GM23338 (cell line): ENCODE results near the gene C2orf49. TPM values are rescaled to one million over a fixed set of nuclear protein-coding genes. Genes with fewer than 3 reads are reported as not detected.

Experiments
- ATAC-seq: fragments of 200-7000 bp; cut with Tn5 transposase; 3 replicates; pipeline ENCODE4 v1.9.1; 2020
- DNase-seq: peaks from one replicate; pipeline ENCODE4 v3.0.0-alpha.2; 2015; ENCODE audit warnings: low spot score
- H2AFZ ChIP-seq: fragments of 200-600 bp; sonication (generic); 2 replicates; pipeline ENCODE4 v1.8.0; 2016; ENCODE audit warnings: antibody characterized with exemption, mild to moderate bottlenecking, moderate library complexity
- H3F3A ChIP-seq: fragments of 200-600 bp; sonication (generic); replicated peaks from 2 replicates; pipeline ENCODE4 v1.8.0; 2017; ENCODE audit warnings: antibody characterized with exemption, mixed run types, low read depth
- H3K27ac ChIP-seq: fragments of 200-600 bp; sonication (generic); 2 replicates; pipeline ENCODE4 v1.6.1; 2016; ENCODE audit warnings: low read depth
- H3K27me3 ChIP-seq: fragments of 200-600 bp; sonication (generic); 2 replicates; pipeline ENCODE4 v1.8.0; 2016; ENCODE audit warnings: mild to moderate bottlenecking, mixed run types, moderate library complexity; ENCODE audit not compliant: insufficient read depth
- H3K36me3 ChIP-seq: fragments of 200-600 bp; sonication (generic); 2 replicates; pipeline ENCODE4 v1.8.0; 2016; ENCODE audit warnings: mild to moderate bottlenecking; ENCODE audit not compliant: insufficient read depth
- H3K4me1 ChIP-seq: fragments of 200-600 bp; sonication (generic); 2 replicates; pipeline ENCODE4 v1.8.0; 2016; ENCODE audit warnings: mild to moderate bottlenecking, moderate library complexity; ENCODE audit not compliant: insufficient read depth
- H3K4me2 ChIP-seq: fragments of 200-600 bp; sonication (generic); 2 replicates; pipeline ENCODE4 v1.7.1; 2017; ENCODE audit warnings: mixed run types
- H3K4me3 ChIP-seq: fragments of 200-600 bp; sonication (generic); 2 replicates; pipeline ENCODE4 v1.6.1; 2016; ENCODE audit warnings: mixed run types
- H3K79me2 ChIP-seq: fragments of 200-600 bp; sonication (generic); replicated peaks from 2 replicates; pipeline ENCODE4 v1.8.0; 2017; ENCODE audit warnings: mild to moderate bottlenecking; ENCODE audit not compliant: insufficient read depth
- H3K9me2 ChIP-seq: fragments of 200-600 bp; sonication (generic); 2 replicates; pipeline ENCODE4 v1.8.0; 2017; ENCODE audit not compliant: insufficient read depth
- H4K20me1 ChIP-seq: fragments of 200-600 bp; sonication (generic); replicated peaks from 2 replicates; pipeline ENCODE4 v1.8.0; 2017; ENCODE audit warnings: mild to moderate bottlenecking; ENCODE audit not compliant: insufficient read depth
- H3K27ac Mint-ChIP-seq: 2 replicates; pipeline ENCODE4 v1.8.0; 2020; ENCODE audit warnings: inconsistent platforms, mild to moderate bottlenecking, moderate library complexity, mixed read lengths
- H3K27me3 Mint-ChIP-seq: 3 replicates; pipeline ENCODE4 v1.8.0; 2022; ENCODE audit warnings: low read depth, mild to moderate bottlenecking, moderate library complexity, mixed read lengths, inconsistent platforms; ENCODE audit not compliant: insufficient read depth, poor library complexity
- H3K36me3 Mint-ChIP-seq: 3 replicates; pipeline ENCODE4 v1.8.0; 2021; ENCODE audit warnings: low read depth, mild to moderate bottlenecking, inconsistent platforms, moderate library complexity, mixed read lengths
- H3K4me1 Mint-ChIP-seq: 3 replicates; pipeline ENCODE4 v1.8.0; 2020; ENCODE audit warnings: mild to moderate bottlenecking, inconsistent platforms, mixed read lengths
- H3K4me3 Mint-ChIP-seq: 3 replicates; pipeline ENCODE4 v1.8.0; 2021; ENCODE audit warnings: moderate library complexity, mild to moderate bottlenecking, inconsistent platforms, mixed read lengths
- H3K9me3 Mint-ChIP-seq: 3 replicates; pipeline ENCODE4 v1.8.0; 2020; ENCODE audit warnings: moderate library complexity, mild to moderate bottlenecking, inconsistent platforms, mixed read lengths
- CTCF ChIP-seq, 2 experiments: fragments of 200-600 bp in 1 of 2; sonication (generic) in 1 of 2; conservative IDR thresholded peaks; 2 replicates each; pipeline versions ENCODE4 v1.5.1 to v1.6.1; 2016 to 2017; ENCODE audit warnings: antibody characterized with exemption in 2 of 2, low read depth in 2 of 2, mild to moderate bottlenecking in 2 of 2, moderate library complexity in 1 of 2
- EZH2 ChIP-seq: fragments of 200-600 bp; sonication (generic); IDR thresholded peaks from one replicate; pipeline ENCODE4 v1.8.0; 2017; ENCODE audit warnings: antibody characterized with exemption, mild to moderate bottlenecking, low read depth; ENCODE audit not compliant: unreplicated experiment
- EZH2phosphoT487 ChIP-seq: fragments of 200-600 bp; sonication (generic); IDR thresholded peaks from one replicate; pipeline ENCODE4 v1.8.1; 2018; ENCODE audit warnings: antibody characterized with exemption; ENCODE audit not compliant: unreplicated experiment
- STAT1 ChIP-seq: IDR thresholded peaks from one replicate; pipeline ENCODE4 v1.6.1; 2016; ENCODE audit warnings: antibody characterized with exemption; ENCODE audit not compliant: unreplicated experiment
- ZNF114 ChIP-seq: fragments of 250-450 bp; sonication (Bioruptor Pico); IDR thresholded peaks from 2 replicates; pipeline ENCODE4 v1.5.0; 2020; ENCODE audit warnings: mild to moderate bottlenecking, moderate library complexity
- ZNF462 ChIP-seq: fragments of 250-450 bp; sonication (Bioruptor Pico); IDR thresholded peaks from 2 replicates; pipeline ENCODE4 v1.5.0; 2020; ENCODE audit warnings: mild to moderate bottlenecking, moderate library complexity
- polyA plus RNA-seq: library from polyadenylated mRNA; unstranded; fragments of >200 nt; fragmentation: Nextera tagmentation; extraction: Ambion mirVana; gene quantifications from 2 replicates; pipeline ENCODE4 v1.2.1, GENCODE V29; 2016
- total RNA-seq: library from RNA; depleted of rRNA; stranded (reverse); fragments of >200 nt; shearing (Covaris generic); gene quantifications from 2 replicates; pipeline ENCODE4 v1.2.3, GENCODE V29; 2014
- TF ChIP-seq, protein P1 (sequence below): IDR thresholded peaks from one replicate; pipeline ENCODE4 v1.6.1; 2018; ENCODE audit warnings: antibody characterized with exemption; ENCODE audit not compliant: unreplicated experiment
- TF ChIP-seq, protein P2 (sequence below): IDR thresholded peaks from 2 replicates; pipeline ENCODE4 v1.6.1; 2016; ENCODE audit warnings: antibody characterized with exemption

Gene C2orf49
- total and polyA plus RNA-seq, 2 experiments from 2014 or later = 19.6 to 33.8 TPM

- Histone ChIP-seq H3K4me2 (no peak overlapping the region), H2AFZ (no peak overlapping the region), H3F3A (no peaks in the 10 kb centered on the region), H4K20me1 (peaks cover 5% of the 10 kb centered on the region; the same call in 1 of the 2 replicates), H3K36me3 (no peaks in the 10 kb centered on the region), H3K79me2 (0 out of 2 replicates have a peak, but pooled peaks cover 2% of the 10 kb centered on the region), H3K9me2 (no peaks in the 10 kb centered on the region), H3K27me3 (no peaks in the 10 kb centered on the region), H3K4me3 (no peak overlapping the region), H3K27ac (no peak overlapping the region), H3K4me1 (no peaks in the 10 kb centered on the region)
- H3K4me1 Mint-ChIP-seq = no peaks in the 10 kb centered on the region
- no peaks in the 10 kb centered on the region for H3K9me3 Mint-ChIP-seq
- DNase-seq (no peak), ATAC-seq (no peak)
- H3K27me3 Mint-ChIP-seq = no peaks in the 10 kb centered on the region
- H3K4me3 Mint-ChIP-seq = no peak overlapping the region
- TF ChIP-seq CTCF (conservative IDR thresholded peaks at IDR 0.05; ENCODE audit: low read depth in 2 of 2) (peak in 1 of 2 experiments; percentile 51; a peak in 2 of 4 replicates), ZNF114 (no peak)
- peak overlapping the region; percentile 51 for H3K27ac Mint-ChIP-seq
- peaks cover 7% of the 10 kb centered on the region; the same call in 2 of the 3 replicates for H3K36me3 Mint-ChIP-seq
Observed at GRCh38 chr2:105377871-105378270, 40.5 kb downstream of the C2orf49 start.

- Mint-ChIP-seq H3K27ac (no peak overlapping the region), H3K9me3 (no peaks in the 10 kb centered on the region), H3K4me1 (no peaks in the 10 kb centered on the region), H3K4me3 (no peak overlapping the region), H3K36me3 (peaks cover 8% of the 10 kb centered on the region; the same call in 2 of the 3 replicates), H3K27me3 (no peaks in the 10 kb centered on the region)
- Histone ChIP-seq H3F3A (no peaks in the 10 kb centered on the region), H3K79me2 (0 out of 2 replicates have a peak, but pooled peaks cover 2% of the 10 kb centered on the region), H3K36me3 (no peaks in the 10 kb centered on the region), H4K20me1 (peaks cover 5% of the 10 kb centered on the region; the same call in 1 of the 2 replicates), H2AFZ (no peak overlapping the region), H3K27ac (no peak overlapping the region), H3K4me3 (no peak overlapping the region), H3K27me3 (no peaks in the 10 kb centered on the region), H3K9me2 (no peaks in the 10 kb centered on the region), H3K4me1 (no peaks in the 10 kb centered on the region), H3K4me2 (no peak overlapping the region)
- ATAC-seq (no peak), DNase-seq (no peak)
- TF ChIP-seq EZH2phosphoT487 (no peak), ZNF114 (no peak), STAT1 (no peak), ZNF462 (CRISPR knock-in tag) (no peak), EZH2 (no peak)
- TF ChIP-seq, protein P1, sequence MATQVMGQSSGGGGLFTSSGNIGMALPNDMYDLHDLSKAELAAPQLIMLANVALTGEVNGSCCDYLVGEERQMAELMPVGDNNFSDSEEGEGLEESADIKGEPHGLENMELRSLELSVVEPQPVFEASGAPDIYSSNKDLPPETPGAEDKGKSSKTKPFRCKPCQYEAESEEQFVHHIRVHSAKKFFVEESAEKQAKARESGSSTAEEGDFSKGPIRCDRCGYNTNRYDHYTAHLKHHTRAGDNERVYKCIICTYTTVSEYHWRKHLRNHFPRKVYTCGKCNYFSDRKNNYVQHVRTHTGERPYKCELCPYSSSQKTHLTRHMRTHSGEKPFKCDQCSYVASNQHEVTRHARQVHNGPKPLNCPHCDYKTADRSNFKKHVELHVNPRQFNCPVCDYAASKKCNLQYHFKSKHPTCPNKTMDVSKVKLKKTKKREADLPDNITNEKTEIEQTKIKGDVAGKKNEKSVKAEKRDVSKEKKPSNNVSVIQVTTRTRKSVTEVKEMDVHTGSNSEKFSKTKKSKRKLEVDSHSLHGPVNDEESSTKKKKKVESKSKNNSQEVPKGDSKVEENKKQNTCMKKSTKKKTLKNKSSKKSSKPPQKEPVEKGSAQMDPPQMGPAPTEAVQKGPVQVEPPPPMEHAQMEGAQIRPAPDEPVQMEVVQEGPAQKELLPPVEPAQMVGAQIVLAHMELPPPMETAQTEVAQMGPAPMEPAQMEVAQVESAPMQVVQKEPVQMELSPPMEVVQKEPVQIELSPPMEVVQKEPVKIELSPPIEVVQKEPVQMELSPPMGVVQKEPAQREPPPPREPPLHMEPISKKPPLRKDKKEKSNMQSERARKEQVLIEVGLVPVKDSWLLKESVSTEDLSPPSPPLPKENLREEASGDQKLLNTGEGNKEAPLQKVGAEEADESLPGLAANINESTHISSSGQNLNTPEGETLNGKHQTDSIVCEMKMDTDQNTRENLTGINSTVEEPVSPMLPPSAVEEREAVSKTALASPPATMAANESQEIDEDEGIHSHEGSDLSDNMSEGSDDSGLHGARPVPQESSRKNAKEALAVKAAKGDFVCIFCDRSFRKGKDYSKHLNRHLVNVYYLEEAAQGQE = no peak
- TF ChIP-seq, protein P2, sequence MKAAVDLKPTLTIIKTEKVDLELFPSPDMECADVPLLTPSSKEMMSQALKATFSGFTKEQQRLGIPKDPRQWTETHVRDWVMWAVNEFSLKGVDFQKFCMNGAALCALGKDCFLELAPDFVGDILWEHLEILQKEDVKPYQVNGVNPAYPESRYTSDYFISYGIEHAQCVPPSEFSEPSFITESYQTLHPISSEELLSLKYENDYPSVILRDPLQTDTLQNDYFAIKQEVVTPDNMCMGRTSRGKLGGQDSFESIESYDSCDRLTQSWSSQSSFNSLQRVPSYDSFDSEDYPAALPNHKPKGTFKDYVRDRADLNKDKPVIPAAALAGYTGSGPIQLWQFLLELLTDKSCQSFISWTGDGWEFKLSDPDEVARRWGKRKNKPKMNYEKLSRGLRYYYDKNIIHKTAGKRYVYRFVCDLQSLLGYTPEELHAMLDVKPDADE = no peak
Observed at GRCh38 chr2:105378276-105378840, 41.0 kb downstream of the C2orf49 start.
